GM19468 (cell line): Measurements from ENCODE around the gene MAPT.
"Not testable (repeated sequence)": the region's sequence is repeated elsewhere in the genome, so short reads cannot be mapped to it uniquely, and the experiment has no call there.

Experiments
- ATAC-seq: cut with Tn5 transposase; IDR thresholded peaks from one replicate; pipeline ENCODE4 v1.9.1; 2021; ENCODE audit warnings: mild to moderate bottlenecking, moderate library complexity, moderate number of reproducible peaks; ENCODE audit not compliant: unreplicated experiment; ENCODE audit errors: extremely low read depth

Gene MAPT

DNA sequence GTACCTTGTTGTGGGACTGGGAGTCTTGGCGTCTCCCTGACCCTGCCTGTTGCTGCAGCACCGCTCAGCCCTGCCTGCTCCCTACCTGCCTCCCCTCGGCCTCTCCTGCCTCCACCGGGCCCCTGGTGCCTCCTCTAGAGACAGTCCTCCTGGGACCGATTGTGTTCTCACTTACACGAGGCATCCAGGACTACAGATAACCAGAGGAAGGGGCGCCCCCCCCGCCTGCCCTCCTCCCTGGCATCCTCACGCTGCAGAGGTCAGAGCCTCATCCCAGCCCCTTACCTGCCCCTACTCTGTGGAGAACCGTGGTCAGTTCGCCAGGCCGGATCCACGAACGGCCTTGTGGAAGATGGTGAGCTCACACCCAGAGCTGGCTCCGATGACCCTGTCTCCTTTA, 24.8 kb downstream of the MAPT start:
- ATAC-seq, result no peak

DNA sequence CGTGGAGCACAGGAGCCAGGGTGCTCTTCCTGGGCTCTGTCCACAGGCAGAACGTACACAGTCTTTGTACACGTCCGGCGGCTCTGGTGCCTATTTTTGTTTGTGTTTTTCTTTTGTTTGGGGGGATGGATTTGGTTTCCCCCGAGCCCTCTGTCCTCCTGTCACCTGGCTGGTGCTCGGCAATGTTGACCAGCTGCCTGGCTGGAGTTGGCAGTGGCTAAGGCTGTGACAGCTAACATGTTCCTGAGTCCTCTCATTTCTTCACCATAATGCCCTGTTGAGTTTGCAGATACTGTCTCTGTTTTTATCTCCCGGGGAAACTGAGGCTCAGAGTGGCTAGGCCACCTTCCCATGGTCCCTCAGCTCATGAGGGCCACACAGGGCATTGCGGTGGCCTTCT, 25.7 kb downstream of the MAPT start:
- ATAC-seq, result no peak

DNA sequence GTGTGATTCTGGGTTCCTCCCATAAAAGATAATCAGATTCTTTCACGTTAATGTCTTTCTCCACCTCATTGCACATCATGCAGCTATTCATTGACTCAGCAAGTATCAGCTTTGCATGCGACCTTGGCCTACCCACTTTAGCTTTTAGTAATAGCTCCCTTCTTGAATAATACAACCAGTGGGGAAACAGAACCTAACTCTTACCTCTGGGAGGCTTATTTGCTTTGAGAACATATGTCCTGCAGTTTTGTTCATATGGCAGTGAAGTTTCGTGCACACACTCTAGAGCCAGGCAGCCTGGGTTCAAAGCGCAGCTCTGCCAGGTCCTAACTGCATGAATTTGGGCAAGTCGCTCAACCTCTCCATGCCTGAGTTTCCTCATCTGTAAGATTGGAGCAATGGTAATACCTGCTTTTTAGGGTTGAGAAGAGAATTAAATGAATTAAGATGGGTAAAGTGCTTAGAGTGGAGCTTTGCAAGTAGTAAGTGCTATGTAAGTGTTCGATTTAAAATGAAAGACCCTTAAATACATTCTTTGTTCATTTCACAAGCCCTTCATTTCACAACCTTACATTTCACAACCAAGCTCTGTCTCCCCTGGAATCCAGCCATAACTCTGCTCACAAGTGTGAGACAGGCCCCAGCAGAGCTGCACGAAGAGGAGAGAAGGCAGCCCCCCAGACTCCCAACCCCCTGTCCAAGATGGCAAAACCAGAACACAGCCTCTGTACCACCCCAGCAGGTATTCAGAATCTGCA, 29.3 kb downstream of the MAPT start:
- no peak for ATAC-seq

DNA sequence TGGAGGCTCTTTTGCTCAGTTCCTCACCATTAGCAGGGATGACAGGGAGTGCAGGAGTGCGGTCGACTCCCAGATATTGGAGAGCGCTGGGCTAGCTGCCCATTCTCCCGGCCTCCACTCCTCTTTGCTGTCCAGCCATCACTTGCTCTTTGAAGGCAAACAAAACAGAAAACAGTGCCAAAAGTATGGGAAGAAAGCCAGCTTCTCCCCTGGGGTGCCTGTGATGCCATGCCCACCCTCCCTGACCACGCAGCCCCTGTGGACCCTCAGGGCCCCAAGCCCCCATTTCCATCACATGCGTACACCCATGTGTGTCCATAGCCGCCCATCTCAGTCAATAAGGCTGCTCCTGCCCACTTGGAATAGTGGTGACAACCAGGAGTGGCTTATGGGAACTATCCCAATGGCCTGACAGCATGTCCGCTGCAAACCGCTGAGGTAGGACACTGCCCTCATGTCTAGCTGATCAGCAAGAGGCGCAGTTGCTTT, 30.0 kb downstream of the MAPT start:
- no peak for ATAC-seq

DNA sequence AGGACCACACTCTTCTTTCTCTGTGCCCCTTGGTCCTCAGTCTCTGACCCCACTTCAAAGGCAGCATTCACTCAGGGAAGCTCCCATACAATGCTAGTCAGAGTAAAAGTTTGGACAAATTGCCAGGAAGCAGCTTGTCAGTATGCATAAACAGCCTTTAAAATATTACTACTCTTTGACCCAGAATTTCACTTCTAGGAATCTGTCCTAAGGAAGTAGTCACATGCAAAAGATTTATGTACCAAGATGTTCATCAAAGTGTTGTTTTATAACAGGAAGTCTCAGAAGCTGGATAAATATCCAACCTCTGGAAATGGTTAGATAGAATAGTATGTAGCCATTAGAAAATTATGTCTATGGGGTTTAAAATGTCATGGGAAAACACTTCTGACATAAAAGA, 31.0 kb downstream of the MAPT start:
- no peak for ATAC-seq

DNA sequence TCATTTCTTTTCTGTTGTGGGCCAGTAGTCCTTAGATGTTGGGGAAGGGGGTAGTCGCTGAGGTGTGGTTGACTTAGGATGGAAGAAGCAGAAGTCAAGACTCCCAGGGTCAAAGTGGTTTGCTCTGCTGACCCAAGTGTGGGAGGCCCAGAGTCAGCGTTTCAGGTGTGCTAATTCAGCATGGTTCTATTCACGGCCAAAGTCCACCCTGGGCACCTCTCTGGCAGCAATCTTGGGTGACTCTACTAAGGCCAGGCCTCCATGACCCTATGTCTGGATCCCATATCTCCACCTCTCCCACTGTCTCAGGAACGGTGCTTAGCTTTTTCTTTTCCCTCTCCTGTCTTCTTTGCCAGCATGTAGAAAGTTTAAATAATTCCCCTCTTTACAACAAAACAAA, 32.9 kb downstream of the MAPT start:
- no peak for ATAC-seq

DNA sequence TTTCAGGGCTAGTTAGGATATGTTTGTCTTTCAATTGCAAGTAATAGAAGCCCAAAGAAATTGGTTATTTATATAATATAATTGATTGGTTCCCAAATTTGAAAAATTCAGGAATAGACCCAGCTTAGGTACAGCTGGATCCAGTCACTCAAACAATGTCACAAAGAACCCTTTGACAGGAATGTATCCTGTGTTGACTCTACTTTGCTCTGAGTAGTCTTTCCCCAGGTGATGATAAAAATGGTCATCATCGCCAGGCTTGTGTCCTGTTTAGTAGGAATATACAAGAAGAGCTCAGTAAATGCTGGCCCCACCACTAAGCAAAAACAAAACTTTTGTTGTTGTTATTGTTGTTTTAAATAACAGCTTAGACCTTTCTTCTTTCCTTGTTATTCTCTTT, 35.0 kb downstream of the MAPT start:
- no peak for ATAC-seq

DNA sequence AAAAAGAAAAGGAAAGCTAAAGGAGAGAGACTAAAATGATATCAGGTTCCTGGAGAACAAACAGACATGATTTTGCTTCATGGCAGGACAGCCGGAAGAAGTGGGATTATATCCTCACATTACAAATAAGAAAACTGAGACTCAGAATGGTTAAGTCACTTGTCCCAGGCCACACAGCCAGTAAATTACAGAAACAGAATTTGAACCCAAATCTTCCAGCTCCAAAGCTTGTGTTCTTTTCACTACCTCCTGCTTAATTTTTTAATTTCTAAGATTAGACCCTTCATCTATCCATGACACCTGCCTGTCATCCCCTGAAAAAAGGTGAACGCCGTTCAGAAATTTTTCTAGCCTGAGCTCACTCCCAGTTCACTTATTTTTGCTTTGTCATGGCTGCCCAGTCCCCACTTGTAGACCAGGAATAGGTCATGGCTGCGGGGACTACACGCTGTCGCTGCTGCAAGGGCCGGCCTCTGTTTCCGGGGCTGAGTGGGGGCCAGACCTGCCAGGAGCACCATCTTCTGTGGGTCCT, 36.1 kb downstream of the MAPT start:
- ATAC-seq, result no peak

DNA sequence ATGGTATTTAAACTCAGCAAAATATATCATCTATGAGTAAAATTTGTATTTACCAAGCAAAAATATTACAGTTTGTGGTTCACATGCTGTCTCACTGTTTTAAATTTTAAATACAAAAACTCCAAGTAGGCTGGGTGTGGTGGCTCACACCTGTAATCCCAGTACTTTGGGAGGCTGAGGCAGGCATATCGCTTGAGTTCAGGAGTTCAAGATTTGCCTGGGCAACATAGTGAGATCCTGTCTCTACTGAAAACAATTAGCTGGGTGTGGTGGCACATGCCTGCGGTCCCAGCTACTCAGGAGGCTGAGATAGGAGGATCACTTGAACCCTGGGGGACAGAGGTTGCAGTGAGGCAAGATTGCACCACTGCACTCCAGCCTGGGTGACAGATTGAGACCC, 37.3 kb downstream of the MAPT start:
- no peak for ATAC-seq

DNA sequence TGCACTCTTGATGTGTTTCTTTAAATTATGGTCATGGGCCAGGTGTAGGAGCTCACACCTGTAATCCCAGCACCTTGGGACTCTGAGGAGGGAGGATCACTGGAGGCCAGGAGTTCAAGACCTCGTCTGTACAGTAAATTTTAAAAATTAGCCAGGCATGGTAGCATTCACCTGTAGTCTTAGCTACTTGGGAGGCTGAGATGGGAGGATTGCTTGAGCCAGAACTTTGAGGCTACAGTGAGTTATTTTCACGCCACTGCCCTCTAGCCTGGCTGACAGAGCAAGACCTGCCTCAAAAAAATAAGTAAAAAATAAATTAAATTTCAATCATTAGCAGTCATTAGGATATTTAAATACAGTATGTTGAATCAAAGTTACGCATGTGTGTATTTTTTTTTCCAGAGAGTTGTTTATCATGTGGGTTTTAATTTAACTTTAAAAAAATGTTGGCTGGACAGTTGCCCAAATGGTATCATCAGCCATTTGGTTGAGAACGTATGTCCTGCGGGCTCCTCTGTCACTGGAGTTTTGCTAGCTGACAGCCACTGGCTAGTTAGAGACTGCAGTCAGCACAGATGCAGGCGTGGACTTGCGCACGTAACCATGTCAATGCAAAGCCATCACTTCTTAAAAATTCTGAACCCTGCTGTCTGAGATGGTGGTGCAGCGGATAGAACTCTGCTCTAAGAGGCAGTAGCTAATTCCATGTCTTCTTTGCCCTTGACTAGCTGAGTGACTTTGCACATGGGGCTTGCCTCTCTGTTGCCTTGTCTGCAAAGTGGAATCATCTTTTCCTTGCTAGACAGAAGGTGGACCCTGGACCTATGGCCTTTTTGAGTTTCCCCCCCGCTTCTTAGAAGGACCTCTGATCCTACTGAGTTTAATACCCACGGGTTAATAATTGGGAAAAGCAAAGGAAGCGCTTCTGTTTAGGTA, 40.0 kb downstream of the MAPT start:
- ATAC-seq, result no peak

DNA sequence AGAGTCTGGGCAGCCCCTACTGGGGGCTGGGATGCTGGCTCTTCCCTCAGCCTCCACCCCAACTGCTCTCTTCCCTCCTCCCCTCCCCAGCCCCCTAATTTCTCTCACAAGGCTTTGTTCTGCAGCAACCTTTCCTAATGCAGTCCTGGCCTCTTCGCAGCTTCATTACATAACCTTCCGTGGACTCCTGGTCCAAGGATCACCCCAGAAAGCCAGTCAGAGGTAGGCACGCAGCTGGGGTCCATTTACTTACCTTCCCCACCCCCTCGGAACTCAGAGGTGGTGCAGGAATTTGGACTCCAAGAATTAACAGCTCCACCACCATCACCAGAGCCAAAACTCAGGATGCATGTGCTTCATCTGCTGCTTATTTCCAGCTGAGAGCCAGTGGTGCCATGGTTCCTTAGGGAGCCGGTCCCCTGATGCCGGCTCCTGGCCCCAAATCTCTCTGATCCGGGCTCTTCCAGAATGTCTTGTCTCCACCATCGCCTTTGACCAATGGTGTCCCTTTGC, 40.9 kb downstream of the MAPT start:
- no peak for ATAC-seq

DNA sequence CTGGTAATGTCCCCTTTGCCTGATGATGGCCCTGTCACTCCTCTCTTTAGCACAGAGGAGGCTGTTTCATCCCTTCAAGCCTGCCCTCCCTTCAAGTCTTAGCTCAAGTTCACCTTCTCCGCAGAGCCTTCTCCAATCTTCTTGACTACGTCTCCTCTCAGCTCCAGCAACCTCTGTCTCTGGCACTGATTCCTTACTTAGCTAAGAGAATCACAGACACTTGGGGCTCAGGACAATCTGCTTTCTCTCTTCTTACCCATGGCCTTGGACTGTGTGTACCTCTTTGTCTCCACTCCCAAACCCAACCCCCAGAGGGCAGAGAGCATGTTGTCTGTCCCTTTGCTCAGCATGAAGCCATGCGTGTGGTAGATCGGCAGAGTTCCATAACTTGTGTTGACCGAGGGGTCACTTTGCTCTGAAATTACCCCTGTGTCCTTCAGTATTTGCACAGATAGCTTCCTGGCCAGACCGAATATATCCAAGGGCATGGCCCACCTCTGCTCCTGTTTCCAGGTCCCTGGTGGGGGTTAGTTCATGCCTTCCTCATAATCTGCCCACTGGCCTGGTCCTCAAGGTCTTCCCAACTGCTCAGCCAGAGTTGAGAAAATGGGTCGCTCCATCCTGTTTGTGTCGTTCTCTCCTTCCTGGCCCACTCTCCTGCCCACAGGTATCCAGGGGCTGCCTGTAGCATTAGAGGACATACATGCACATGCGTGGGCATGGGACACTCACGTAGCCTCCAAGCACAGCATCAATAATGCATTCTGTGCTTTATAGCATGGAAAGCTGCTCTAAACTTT, 41.6 kb downstream of the MAPT start:
- no peak for ATAC-seq

DNA sequence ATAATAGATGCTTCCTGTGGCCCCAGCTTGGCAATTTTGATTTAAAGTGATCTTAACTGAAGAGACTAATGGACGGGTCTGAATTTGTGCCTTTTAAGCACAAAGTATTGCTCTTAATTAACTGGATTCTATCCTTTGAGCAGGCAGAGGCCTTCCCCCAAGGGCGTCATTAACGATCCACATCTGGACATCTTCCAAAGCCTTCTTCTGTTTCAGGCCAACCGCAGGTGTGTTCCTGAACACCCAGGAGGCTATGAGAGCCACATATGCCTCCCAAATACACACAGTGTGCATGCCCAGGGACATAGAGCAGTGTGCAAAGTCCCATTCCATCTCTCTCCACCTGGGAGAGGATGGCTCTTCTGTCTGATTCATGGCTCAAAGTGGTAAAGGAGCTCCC, 42.3 kb downstream of the MAPT start:
- ATAC-seq, result no peak

DNA sequence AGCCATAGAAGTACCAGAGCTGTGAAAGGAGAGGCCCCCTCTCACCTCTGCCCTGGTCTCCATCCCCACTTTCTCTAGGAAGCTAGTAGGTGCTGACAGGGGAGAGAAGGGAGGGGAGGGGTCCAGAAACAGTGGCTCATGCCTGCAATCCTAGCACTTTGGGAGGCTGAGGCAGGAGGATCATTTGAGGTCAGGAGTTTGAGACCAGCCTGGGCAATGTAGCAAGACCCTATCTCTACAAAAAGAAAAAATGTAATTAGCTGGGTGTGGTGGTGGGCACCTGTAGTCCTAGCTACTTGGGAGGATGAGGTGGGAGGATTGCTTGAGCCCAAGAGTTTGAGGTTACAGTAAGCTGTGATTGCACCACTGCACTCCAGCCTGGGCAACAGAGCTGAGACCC, 42.8 kb downstream of the MAPT start:
- not testable (repeated sequence) for ATAC-seq

DNA sequence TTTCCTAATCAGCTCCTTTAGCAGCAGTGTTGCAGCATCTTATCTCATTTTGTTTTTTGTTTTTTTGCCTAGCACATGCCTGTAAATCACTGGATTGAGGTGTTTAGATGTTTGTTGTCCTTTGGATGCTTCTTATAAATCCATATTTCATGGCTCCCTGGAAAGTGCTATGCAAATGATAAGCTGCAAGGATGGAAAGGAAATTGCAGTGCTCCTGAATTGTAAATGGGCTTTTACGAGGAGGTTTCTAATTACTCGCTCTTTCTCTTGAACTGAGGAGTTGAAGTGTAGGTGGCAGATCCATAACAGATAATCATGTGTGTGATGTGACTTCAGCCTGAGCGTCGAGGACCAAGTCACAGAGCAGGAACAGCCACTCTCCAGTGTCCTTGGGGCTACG, 45.0 kb downstream of the MAPT start:
- ATAC-seq, result no peak

DNA sequence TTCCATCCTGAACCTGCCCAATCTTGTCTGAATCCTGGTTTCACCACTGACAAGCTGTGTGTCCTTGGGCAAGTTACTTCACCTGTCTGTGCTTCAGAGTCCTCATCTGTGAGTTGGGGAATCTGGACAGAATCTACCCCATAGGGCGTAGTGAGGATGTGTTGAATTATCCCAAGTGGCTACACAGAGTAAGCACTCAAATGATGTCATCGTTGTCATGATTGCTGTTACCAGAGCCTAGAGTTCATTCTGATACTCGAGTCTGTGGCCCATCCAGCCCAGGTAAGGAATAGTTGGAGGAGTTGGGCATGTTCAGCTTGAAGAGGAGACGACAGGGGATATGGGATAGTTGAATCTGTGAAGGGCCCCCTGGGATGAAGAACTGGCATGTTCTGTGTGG, 45.9 kb downstream of the MAPT start:
- no peak for ATAC-seq

DNA sequence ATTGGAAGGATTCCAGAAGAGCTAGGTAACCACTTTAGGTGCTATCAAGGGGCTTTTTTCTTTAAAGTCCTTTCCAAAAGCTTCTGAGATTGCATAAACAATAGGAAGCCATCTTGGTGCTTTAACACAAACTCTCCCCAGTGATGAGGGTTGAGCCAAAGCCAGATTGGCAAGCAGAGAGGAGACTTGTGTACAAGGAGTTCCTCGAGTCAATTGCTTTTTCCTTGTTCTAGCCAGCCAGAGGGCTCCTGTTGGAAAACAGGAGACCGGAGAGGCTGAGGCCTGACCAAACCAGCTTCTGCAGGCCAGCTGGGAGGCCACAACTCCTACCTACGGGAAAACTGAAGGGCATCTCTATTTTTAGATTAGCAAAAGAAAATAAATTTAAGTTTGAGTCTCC, 46.5 kb downstream of the MAPT start:
- ATAC-seq, result no peak

DNA sequence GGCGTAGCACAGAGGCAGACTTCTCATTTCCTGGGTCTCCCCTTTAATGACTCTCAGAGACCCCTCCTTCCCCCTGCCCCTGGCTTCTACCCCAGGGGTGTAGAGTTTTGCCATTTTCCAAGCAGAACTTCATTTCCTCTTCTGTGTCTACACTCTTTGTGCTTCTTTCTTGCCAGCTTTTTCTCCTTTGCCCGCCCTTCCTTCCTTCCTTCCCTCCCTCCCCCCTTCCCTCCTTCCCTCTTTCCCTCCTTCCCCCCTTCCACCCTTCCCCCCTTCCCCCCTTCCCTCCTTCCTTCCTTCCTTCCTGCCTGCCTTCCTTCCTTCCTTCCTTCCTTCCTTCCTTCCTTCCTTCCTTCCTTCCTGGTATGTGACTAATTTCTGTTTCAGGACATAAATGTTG, 47.0 kb downstream of the MAPT start:
- ATAC-seq, result no peak

DNA sequence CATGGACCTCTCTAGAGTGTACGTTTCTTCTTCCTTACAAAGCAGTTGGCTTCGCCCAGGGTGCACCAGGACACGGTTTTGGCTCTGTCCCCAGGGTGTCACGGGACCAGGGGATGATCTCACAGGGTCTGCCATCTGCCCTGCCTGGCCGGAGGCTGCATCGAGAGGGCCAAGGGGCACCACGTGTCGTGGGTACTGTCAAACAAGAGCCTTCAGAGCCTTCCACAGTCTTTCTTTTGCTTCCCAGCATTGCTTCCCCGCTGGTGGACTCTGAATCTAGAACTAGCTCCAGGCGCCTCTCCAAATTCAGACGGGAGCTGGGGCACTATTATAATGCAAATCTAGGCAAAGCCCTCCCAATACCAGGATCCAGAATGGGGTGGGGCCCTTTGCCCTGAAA, 47.9 kb downstream of the MAPT start:
- ATAC-seq, result no peak

DNA sequence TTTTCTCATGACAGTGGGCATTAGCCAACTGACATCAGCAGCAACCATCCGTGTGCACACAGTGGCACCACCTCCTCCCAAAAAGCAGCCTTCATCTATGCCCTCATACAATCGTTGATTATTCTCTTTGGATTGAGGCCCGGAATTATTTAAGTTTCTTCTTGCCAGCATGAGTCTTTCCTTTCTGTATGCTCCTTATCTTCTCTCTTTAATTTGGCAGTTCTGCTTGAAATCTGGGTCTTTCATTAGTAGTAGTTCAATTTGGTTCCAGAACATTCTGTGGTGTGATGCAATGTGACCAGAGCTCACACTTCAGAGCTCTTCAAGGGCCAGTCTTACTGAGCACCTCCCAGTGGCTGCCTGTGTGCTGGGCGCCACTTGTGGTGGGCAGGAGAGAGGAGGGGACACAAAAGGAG, 52.5 kb downstream of the MAPT start:
- no peak for ATAC-seq
